Cardiac muscle cell (in vitro differentiated cells and primary cell): ENCODE data around the gene FUT1. TPM values are rescaled to one million over a fixed set of nuclear protein-coding genes. Genes with fewer than 3 reads are reported as not detected.
"Not testable (repeated sequence)": the region's sequence is repeated elsewhere in the genome, so short reads cannot be mapped to it uniquely, and the experiment has no call there.

Experiments used
- DNase-seq, 2 donors: peaks; one replicate each; pipeline versions ENCODE4 v3.0.0 to v3.0.0-alpha.2; 2010 to 2017; ENCODE audit warnings: low read depth in 1 of 2, low spot score in 1 of 2
- H3K27ac ChIP-seq: fragments of 200-600 bp; sonication (generic); 2 replicates; pipeline ENCODE4 v1.5.1; 2016
- H3K27me3 ChIP-seq: fragments of 200-600 bp; sonication (generic); 2 replicates; pipeline ENCODE4 v1.6.0; 2016; ENCODE audit warnings: control low read depth
- H3K36me3 ChIP-seq: fragments of 200-600 bp; sonication (generic); 2 replicates; pipeline ENCODE4 v1.5.1; 2016; ENCODE audit warnings: control low read depth
- H3K4me1 ChIP-seq: fragments of 200-600 bp; sonication (generic); 2 replicates; pipeline ENCODE4 v1.8.1; 2017; ENCODE audit warnings: low read depth, mild to moderate bottlenecking, mixed run types
- H3K4me3 ChIP-seq: fragments of 200-600 bp; sonication (generic); 2 replicates; pipeline ENCODE4 v1.5.1; 2016; ENCODE audit warnings: mild to moderate bottlenecking
- H3K9me3 ChIP-seq: fragments of 200-600 bp; sonication (generic); 2 replicates; pipeline ENCODE4 v1.5.1; 2017; ENCODE audit warnings: low read depth, mild to moderate bottlenecking, control low read depth
- polyA plus RNA-seq: library from polyadenylated mRNA; unstranded; fragments of >200 nt; fragmentation: Nextera tagmentation; extraction: Ambion mirVana; gene quantifications from 2 replicates; pipeline ENCODE4 v1.2.1, GENCODE V29; 2016
- total RNA-seq: library from RNA; depleted of rRNA; stranded (reverse); fragments of >200 nt; gene quantifications from 2 replicates; pipeline ENCODE4 v1.2.3, GENCODE V29; 2016
- TF ChIP-seq, protein P1 (sequence below): IDR thresholded peaks from 2 replicates; pipeline ENCODE4 v1.5.1; 2012; ENCODE audit warnings: low read depth, mild to moderate bottlenecking, low read length

Gene FUT1
- total and polyA plus RNA-seq, 2 experiments from 2014 or later = 0.21 TPM; not detected in 1

DNA sequence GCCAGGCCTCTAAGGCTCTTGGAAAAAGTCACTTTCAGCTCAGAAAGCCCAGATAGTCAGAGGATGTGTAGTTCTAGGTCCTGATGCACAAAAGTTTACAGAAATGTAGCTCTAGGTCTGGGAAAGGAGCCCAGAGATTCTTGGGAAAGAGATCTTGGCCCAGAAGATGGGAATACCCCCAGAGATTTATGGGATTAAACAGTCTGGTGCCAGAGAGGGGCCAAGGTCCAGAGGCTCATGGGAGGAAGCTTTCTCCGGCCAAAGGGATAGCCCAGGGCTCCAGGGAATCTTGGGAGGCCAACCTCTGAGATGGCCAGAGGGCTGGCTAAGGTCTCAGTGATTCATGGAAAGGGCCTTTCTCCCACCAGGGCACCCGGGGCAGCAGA, 43.2 kb upstream of the FUT1 start:
- no peak for DNase-seq
- H3K27ac ChIP-seq = peak overlapping the region; percentile 66
- no peaks in the 10 kb centered on the region for H3K9me3 ChIP-seq
- H3K27me3 ChIP-seq = no peaks in the 10 kb centered on the region
- no peak overlapping the region for H3K4me3 ChIP-seq
- TF ChIP-seq, protein P1, sequence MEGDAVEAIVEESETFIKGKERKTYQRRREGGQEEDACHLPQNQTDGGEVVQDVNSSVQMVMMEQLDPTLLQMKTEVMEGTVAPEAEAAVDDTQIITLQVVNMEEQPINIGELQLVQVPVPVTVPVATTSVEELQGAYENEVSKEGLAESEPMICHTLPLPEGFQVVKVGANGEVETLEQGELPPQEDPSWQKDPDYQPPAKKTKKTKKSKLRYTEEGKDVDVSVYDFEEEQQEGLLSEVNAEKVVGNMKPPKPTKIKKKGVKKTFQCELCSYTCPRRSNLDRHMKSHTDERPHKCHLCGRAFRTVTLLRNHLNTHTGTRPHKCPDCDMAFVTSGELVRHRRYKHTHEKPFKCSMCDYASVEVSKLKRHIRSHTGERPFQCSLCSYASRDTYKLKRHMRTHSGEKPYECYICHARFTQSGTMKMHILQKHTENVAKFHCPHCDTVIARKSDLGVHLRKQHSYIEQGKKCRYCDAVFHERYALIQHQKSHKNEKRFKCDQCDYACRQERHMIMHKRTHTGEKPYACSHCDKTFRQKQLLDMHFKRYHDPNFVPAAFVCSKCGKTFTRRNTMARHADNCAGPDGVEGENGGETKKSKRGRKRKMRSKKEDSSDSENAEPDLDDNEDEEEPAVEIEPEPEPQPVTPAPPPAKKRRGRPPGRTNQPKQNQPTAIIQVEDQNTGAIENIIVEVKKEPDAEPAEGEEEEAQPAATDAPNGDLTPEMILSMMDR = no peak
- no peaks in the 10 kb centered on the region for H3K4me1 ChIP-seq
- no peaks in the 10 kb centered on the region for H3K36me3 ChIP-seq

DNA sequence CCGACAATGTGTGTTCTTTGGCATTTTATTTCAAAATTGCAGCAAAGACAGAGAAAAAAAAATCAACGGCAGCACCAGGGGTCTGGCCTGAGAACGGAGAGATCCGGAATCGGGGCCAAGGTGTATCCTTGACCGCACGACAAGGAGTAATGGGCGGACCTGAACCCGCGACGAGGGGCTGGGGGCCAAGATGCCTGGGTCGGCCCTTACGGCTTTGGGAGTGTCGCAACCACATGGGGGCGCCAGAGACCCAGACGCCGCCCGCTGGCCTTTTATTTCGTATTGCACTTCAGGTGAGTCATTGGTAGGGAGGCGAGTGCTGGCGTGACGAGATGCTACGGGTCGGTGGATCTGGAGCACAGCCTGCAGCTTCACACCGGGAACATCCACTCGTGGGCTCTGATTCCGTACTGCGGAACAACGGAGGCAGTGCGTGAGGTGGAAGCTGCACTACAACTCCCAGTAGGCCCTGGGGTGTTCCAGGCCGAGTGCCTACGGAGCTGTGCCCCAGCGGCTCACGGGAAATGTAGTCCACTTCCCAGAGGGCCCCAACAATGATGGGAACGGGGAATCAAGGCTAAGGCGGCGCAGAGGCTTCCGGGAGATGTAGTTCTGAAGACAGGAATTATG, 42.7 kb upstream of the FUT1 start:
- Histone ChIP-seq H3K4me3 (peak overlapping the region; percentile 57), H3K9me3 (no peaks in the 10 kb centered on the region), H3K27me3 (no peaks in the 10 kb centered on the region), H3K4me1 (no peaks in the 10 kb centered on the region), H3K36me3 (no peaks in the 10 kb centered on the region), H3K27ac (peak overlapping the region; percentile 48)
- TF ChIP-seq, protein P1 = peak; percentile 93
- DNase-seq = peak; percentile 94 to 97

DNA sequence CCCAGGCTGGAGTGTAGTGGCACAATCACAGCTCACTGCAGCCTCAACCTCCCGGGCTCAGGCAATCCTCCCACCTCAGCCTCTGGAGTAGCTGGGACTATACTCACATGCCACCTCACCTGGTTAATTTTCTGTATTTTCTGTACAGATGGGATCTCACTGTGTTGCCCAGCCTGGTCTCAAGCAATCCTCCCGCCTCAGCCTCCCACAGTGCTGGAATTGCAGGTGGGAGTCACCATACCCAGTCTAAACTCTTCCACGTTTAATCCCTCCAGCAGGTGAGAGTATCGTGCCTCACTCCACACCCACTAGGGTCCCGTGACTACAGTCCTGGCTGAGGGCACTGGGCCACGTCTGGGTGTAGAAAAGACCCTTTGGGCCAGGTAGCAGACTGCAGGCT, 41.9 kb upstream of the FUT1 start:
- Histone ChIP-seq H3K27ac (no peak overlapping the region), H3K4me3 (no peak overlapping the region), H3K36me3 (no peaks in the 10 kb centered on the region), H3K4me1 (no peaks in the 10 kb centered on the region), H3K27me3 (no peaks in the 10 kb centered on the region), H3K9me3 (no peaks in the 10 kb centered on the region)
- TF ChIP-seq, protein P1 = no peak
- no peak for DNase-seq

DNA sequence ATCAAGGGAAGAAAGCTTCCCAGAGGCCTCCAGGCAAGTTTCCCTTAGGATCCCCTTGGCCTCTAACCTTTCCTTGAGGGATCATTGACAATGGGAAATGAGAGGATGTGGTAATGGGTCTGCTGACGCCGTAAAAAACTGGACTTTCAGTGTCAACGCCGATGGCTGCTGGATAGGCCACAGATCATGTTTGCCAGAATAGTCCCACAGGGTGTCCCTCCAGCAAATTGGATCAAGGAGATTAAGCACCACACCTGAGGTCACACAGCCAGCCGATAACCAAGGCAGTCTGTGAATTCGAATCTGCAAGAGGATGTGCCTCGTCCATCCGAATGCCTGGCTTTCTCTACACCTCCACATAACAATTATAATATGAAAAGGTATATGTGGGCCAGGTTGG, 40.8 kb upstream of the FUT1 start:
- TF ChIP-seq, protein P1 = no peak
- no peaks in the 10 kb centered on the region for H3K36me3 ChIP-seq
- no peaks in the 10 kb centered on the region for H3K4me1 ChIP-seq
- H3K27ac ChIP-seq = no peak overlapping the region
- no peak for DNase-seq
- H3K27me3 ChIP-seq = no peaks in the 10 kb centered on the region
- H3K4me3 ChIP-seq = no peak overlapping the region
- H3K9me3 ChIP-seq = no peaks in the 10 kb centered on the region

DNA sequence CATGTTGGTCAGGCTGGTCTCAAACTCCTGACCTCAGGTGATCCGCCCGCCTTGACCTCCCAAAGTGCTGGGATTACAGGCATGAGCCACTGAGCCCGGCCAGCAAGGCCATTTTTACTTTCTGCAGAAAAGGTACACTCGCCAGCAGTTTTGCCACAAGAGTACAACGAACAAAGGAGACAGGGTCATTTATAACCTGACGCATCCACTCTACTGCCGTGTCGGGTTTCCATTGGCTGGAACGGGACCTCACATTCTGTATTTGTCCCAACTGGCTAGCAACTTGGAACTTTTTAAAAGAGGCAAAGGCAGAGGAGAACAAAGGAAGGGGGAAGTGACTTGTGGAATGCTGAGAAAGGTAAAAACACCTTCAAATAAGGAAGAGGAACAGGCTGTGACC, 34.9 kb upstream of the FUT1 start:
- H3K9me3 ChIP-seq, H3K27ac ChIP-seq, H3K4me3 ChIP-seq, H3K27me3 ChIP-seq, H3K4me1 ChIP-seq, DNase-seq, H3K36me3 ChIP-seq: not testable (repeated sequence)

DNA sequence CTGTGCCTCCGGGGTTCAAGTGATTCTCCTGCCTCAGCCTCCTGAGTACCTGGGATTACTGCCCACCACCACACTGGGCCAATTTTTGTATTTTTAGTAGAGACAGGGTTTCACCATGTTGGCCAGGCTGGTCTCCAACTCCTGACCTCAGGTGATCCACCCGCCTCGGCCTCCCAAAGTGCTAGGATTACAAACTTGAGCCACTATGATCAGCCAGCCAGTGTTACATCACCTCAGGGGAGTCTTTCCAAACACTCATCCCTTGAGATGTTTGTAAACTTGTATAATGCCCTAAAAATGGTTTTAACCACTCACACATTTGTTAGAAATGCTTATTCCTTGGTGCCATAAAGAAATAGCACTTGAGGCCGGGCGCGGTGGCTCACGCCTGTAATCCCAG, 34.0 kb upstream of the FUT1 start:
- not testable (repeated sequence) for H3K4me3 ChIP-seq, DNase-seq, H3K4me1 ChIP-seq, H3K27ac ChIP-seq, H3K36me3 ChIP-seq, H3K9me3 ChIP-seq, H3K27me3 ChIP-seq

DNA sequence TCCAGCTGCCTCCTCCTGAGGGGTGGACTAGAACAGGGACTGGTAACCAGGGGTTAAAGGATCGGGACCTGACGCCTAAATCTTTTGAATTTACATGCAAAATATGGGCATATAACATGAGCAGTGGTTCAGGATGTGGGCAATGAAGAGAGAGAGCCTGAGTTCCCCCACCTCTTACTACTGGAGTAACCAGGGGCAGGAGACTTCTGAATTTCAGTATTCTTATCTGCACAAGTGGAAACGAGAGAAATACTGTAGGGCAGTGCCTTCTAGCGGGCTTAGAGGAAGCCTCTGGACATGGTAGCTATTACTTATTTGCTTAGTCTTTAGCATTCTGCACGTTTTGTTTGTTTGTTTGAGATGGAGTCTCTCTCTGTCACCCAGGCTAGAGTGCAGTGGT, 32.1 kb upstream of the FUT1 start:
- peak; percentile 25 to 48 for DNase-seq
- H3K27ac ChIP-seq = no peak overlapping the region
- no peak overlapping the region for H3K4me3 ChIP-seq
- H3K36me3 ChIP-seq = no peaks in the 10 kb centered on the region
- TF ChIP-seq, protein P1 = peak; percentile 31
- no peaks in the 10 kb centered on the region for H3K27me3 ChIP-seq
- no peaks in the 10 kb centered on the region for H3K9me3 ChIP-seq
- no peaks in the 10 kb centered on the region for H3K4me1 ChIP-seq
